Upper lobe of right lung (tissue), 1 donor: Measurements from ENCODE around the gene PLXNB1. TPM values are rescaled to one million over a fixed set of nuclear protein-coding genes. Genes with fewer than 3 reads are reported as not detected.

Source experiments
- ATAC-seq: fragments of 200-7000 bp; cut with Tn5 transposase; one replicate; pipeline ENCODE4 v1.9.1; 2020; ENCODE audit warnings: mild to moderate bottlenecking, moderate library complexity
- DNase-seq: peaks from one replicate; pipeline ENCODE4 v3.0.0-alpha.2; 2020
- H3K27ac ChIP-seq: fragments of 200-600 bp; one replicate; pipeline ENCODE4 v1.8.0; 2022
- H3K27me3 ChIP-seq: fragments of 200-600 bp; one replicate; pipeline ENCODE4 v1.8.0; 2022; ENCODE audit warnings: mild to moderate bottlenecking
- H3K36me3 ChIP-seq: fragments of 200-600 bp; one replicate; pipeline ENCODE4 v1.8.0; 2022
- H3K4me1 ChIP-seq: fragments of 200-600 bp; one replicate; pipeline ENCODE4 v1.8.0; 2022
- H3K4me3 ChIP-seq: fragments of 200-600 bp; one replicate; pipeline ENCODE4 v1.8.0; 2022; ENCODE audit warnings: mild to moderate bottlenecking
- H3K9me3 ChIP-seq: fragments of 200-600 bp; one replicate; pipeline ENCODE4 v1.8.0; 2022
- CTCF ChIP-seq: fragments of 200-600 bp; IDR thresholded peaks from one replicate; pipeline ENCODE4 v1.8.0; 2022; ENCODE audit warnings: antibody characterized with exemption
- intact Hi-C: fragments of 100-400 bp; cut with DNase I; formaldehyde crosslinking; loops from one replicate; pipeline ENCODE4 v1.11.0; 2022
- total RNA-seq: library from RNA; stranded (reverse); fragmentation: NEBNext Ultra II Directional; extraction: Animal tissue kit (Norgen Biotek cat#: 25700); gene quantifications from one replicate; pipeline ENCODE4 v1.2.1, GENCODE V29; 2021
- donor health status: DM: no; HTN: yes; CAD: no; lungs with severe emphysema.

Gene PLXNB1
- total RNA-seq, 1 donor from 2014 or later = 103 TPM

- Histone ChIP-seq H3K27ac (no peak overlapping the region), H3K9me3 (no peaks in the 10 kb centered on the region), H3K4me1 (peaks cover 5% of the 10 kb centered on the region), H3K27me3 (no peaks in the 10 kb centered on the region), H3K36me3 (peaks cover 24% of the 10 kb centered on the region), H3K4me3 (no peak overlapping the region)
- intact Hi-C loops = no loop called here
- no peak for ATAC-seq
- no peak for DNase-seq
- no peak for TF ChIP-seq CTCF
Measured at GRCh38 chr3:48418651-48419050, 11.2 kb downstream of the PLXNB1 start.

DNA sequence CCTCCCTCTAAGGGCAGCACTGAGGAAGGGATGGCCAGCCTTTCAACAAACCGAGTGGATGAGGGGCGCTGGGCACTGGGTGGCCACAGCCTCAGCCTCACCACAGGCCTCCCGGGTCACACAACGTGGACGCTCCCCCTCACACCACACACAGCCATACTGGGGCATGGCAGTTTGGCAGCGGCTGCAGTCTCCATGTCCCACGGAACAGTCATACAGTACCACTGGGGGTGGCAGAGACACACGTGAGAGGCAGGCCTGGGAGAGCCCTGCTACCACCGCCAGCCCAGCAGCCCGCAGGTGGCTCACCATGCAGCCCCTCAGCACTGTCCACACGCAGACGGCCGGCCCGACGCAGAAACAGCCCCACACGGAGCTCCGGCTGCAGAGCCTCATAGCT lies 11.7 kb downstream of the PLXNB1 start:
- DNase-seq = no peak
- intact Hi-C loops = no loop called here
- Histone ChIP-seq H3K27ac (no peak overlapping the region), H3K9me3 (no peaks in the 10 kb centered on the region), H3K4me3 (no peak overlapping the region), H3K36me3 (peaks cover 30% of the 10 kb centered on the region), H3K27me3 (no peaks in the 10 kb centered on the region), H3K4me1 (no peaks in the 10 kb centered on the region)
- no peak for ATAC-seq
- TF ChIP-seq CTCF = no peak

DNA sequence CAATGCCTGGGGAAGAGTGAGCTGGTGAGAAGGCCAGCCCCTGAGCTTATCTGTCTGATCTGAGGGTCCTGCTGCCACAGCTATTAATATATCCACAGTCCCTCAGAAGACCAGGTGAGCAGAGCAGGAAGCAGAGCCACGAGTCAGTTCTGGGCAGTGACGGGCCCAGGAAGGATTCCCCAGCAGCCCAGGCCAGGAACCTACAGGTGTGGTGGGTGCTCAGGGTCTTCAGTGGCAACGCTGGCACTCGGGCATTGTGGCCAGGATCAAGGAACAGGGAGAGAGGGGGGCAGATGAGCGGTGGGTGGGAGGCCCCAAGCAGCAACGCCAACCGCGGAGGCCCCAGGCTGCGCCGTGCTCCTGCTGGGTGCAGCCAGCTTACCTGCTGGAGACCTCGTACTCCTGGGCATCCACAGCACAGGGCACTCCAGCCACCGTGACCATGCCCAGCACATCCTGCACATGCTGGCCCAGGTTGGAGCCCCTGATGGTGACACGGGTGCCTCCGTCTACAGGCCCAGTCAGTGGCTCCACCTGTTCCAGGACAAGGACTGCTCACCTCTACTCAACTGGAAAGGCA lies 12.3 kb downstream of the PLXNB1 start:
- no peak for TF ChIP-seq CTCF
- Histone ChIP-seq H3K9me3 (no peaks in the 10 kb centered on the region), H3K36me3 (peaks cover 35% of the 10 kb centered on the region), H3K27ac (no peak overlapping the region), H3K27me3 (no peaks in the 10 kb centered on the region), H3K4me1 (no peaks in the 10 kb centered on the region), H3K4me3 (no peak overlapping the region)
- no peak for DNase-seq
- no peak for ATAC-seq
- intact Hi-C loops = no loop called here

DNA sequence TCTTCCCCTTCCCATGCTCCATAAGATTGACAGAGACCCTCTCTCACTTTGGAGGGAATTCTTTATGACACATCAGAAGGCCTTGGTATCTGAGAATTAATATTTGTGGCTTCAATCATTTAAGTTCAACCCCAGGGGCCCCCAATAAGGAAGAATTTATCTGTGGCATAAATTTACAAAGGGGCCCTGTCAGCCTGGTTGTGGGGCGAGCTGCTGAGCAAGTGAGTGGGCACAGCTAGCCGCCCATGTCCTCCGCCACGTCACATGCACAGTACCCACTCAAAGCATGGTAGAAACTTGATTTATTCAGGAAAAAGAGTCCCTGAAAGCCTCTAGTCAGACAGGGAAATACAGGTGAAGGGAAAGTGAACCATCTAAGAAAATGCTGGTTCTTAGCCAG lies 13.3 kb downstream of the PLXNB1 start:
- Histone ChIP-seq H3K4me3 (no peak overlapping the region), H3K9me3 (no peaks in the 10 kb centered on the region), H3K27ac (no peak overlapping the region), H3K27me3 (no peaks in the 10 kb centered on the region), H3K4me1 (no peaks in the 10 kb centered on the region), H3K36me3 (peaks cover 45% of the 10 kb centered on the region)
- no peak for TF ChIP-seq CTCF
- ATAC-seq = no peak
- DNase-seq = no peak
- intact Hi-C loops = no loop called here

DNA sequence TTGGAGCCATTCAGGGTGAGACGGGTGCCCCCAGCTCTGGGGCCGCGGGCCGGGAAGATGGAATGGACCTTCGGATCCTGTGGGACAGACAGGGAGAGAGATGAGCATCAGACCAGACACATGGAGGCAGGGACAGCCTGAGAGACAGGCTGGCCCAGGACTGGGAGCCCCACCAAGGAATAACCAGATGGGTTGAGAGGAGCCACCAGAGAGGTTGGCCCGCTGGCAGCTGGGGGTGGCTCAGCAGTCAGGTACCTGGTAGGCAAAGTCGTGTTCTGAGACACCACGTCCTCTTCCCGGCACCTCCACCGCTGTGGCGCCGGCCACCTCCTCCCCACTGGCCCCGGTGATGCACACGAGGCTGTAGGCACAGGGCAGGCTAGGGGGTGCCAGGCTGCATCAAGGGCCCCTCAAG lies 13.8 kb downstream of the PLXNB1 start:
- H3K27me3 ChIP-seq = no peaks in the 10 kb centered on the region
- TF ChIP-seq CTCF = no peak
- peaks cover 48% of the 10 kb centered on the region for H3K36me3 ChIP-seq
- ATAC-seq (no peak), DNase-seq (no peak)
- no peak overlapping the region for H3K4me3 ChIP-seq
- no peak overlapping the region for H3K27ac ChIP-seq
- intact Hi-C loops = no loop called here
- H3K4me1 ChIP-seq = no peaks in the 10 kb centered on the region
- no peaks in the 10 kb centered on the region for H3K9me3 ChIP-seq
